Kidney epithelial cell (primary cell): ENCODE data around the gene VWF. TPM values are rescaled to one million over a fixed set of nuclear protein-coding genes. Genes with fewer than 3 reads are reported as not detected.

Source experiments
- DNase-seq: peaks from one replicate; pipeline ENCODE4 v3.0.0-alpha.2; 2010; ENCODE audit warnings: low read depth
- H3K27me3 ChIP-seq: 2 replicates; pipeline ENCODE4 v1.6.0; 2011; ENCODE audit warnings: low read length; ENCODE audit not compliant: control insufficient read depth, insufficient read depth
- H3K36me3 ChIP-seq: 2 replicates; pipeline ENCODE4 v1.5.1; 2011; ENCODE audit warnings: low read length; ENCODE audit not compliant: control insufficient read depth, insufficient read depth
- H3K4me3 ChIP-seq: 2 replicates; pipeline ENCODE4 v1.5.1; 2011; ENCODE audit warnings: low read depth, mild to moderate bottlenecking, control low read depth, low read length
- CTCF ChIP-seq: IDR thresholded peaks from 2 replicates; pipeline ENCODE4 v1.5.1; 2011; ENCODE audit warnings: mild to moderate bottlenecking, moderate library complexity, low read length, control low read depth, inconsistent platforms; ENCODE audit not compliant: insufficient read depth, poor library complexity, severe bottlenecking
- total RNA-seq: library from RNA; depleted of rRNA; stranded (reverse); fragments of >200 nt; gene quantifications from 2 replicates; pipeline ENCODE4 v1.2.3, GENCODE V29; 2015

Gene VWF
- total RNA-seq, 1 donor from 2014 or later: 0.42 TPM

GRCh38 chr12:5900533-5901205 is 223.8 kb downstream of the VWF start:
- no peaks in the 10 kb centered on the region for H3K36me3 ChIP-seq
- no peak overlapping the region for H3K4me3 ChIP-seq
- DNase-seq: no peak
- H3K27me3 ChIP-seq: peaks cover 2% of the 10 kb centered on the region
- no peak for TF ChIP-seq CTCF

- DNase-seq: no peak
- H3K27me3 ChIP-seq: peaks cover 2% of the 10 kb centered on the region
Measured at GRCh38 chr12:5900076-5900475, 224.4 kb downstream of the VWF start.

GRCh38 chr12:5899675-5900074 is 224.8 kb downstream of the VWF start:
- no peaks in the 10 kb centered on the region for H3K36me3 ChIP-seq
- H3K4me3 ChIP-seq: no peak overlapping the region
- no peak for DNase-seq
- H3K27me3 ChIP-seq: peaks cover 2% of the 10 kb centered on the region
- no peak for TF ChIP-seq CTCF

More at GRCh38 chr12:5900076-5900475, 224.4 kb downstream of the VWF start:
- Histone ChIP-seq H3K36me3 (no peaks in the 10 kb centered on the region), H3K4me3 (no peak overlapping the region)
- no peak for TF ChIP-seq CTCF

GRCh38 chr12:5898874-5899273 is 225.6 kb downstream of the VWF start:
- no peaks in the 10 kb centered on the region for H3K36me3 ChIP-seq
- H3K4me3 ChIP-seq: no peak overlapping the region
- no peaks in the 10 kb centered on the region for H3K27me3 ChIP-seq
- DNase-seq: no peak
- TF ChIP-seq CTCF: peak; percentile 25

Other genes with a start within 250 kb of the VWF start
- gene ANO2, start 179.4 kb downstream of the VWF start, total RNA-seq: 0.48 and 1.5 TPM in 2 replicates
- 241 and 248 TPM in 2 replicates for gene CD9, start 75.7 kb upstream of the VWF start, total RNA-seq
- gene PLEKHG6, start 186.0 kb upstream of the VWF start, total RNA-seq: 2.3 and 3.3 TPM in 2 replicates
- gene TNFRSF1A, start 217.4 kb upstream of the VWF start, total RNA-seq: 115 and 143 TPM in 2 replicates